HG02623 (cell line): ENCODE measurements around the gene NIPSNAP2.
A peak's percentile ranks its signal among the peaks of the same experiment; 100 is the strongest.
"Not testable (repeated sequence)": the region's sequence is repeated elsewhere in the genome, so short reads cannot be mapped to it uniquely, and the experiment has no call there.

Experiments used
- ATAC-seq: cut with Tn5 transposase; IDR thresholded peaks from one replicate; pipeline ENCODE4 v1.9.1; 2021; ENCODE audit warnings: moderate library complexity; ENCODE audit not compliant: unreplicated experiment

The NIPSNAP2 gene

DNA sequence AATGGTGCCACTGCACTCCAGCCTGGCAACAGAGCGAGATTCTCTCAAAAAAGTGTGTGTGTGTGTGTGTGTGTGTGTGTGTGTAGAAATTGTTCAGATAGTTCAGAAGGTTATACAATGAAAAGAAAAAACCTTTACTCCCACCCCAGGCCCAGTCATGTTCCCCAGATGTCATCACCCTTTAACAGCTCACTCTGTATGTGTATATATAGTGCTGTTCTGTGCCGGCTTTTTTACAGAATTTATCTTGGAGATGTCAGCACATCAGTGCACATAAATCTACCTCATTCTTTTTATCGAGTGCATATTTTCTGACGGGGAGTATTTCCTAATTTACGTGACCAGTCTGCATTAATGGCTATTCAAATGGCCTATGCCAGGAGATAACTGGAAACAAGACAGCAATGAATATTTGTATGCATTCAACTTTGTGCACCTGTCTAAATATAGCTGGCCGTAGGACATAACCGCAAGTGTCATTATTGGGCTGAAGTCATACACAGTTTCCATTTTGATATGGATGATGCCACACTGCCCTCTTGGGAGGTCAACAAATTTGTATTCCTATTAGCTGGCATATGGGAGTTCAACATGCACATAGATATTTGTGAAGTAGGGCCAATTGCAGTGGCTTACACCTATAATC is 11.7 kb downstream of the NIPSNAP2 start:
- ATAC-seq = no peak

DNA sequence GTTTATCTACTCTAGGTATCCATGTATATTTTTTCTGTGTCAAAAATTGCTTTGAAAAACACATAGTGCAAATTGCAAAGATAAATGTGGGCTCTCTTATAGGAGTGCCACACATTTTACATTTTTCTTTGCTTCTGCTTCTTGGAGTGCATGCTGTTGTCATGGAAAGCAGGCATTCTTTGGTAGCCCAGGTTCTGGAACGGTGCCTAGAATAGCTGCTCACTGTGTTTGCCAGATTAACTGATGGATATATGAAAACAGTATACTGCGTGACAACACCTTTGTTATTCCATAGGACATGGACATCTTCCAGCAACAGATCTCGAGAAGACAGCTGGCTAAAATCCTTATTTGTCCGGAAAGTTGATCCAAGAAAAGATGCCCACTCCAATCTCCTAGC is 13.4 kb downstream of the NIPSNAP2 start:
- no peak for ATAC-seq

DNA sequence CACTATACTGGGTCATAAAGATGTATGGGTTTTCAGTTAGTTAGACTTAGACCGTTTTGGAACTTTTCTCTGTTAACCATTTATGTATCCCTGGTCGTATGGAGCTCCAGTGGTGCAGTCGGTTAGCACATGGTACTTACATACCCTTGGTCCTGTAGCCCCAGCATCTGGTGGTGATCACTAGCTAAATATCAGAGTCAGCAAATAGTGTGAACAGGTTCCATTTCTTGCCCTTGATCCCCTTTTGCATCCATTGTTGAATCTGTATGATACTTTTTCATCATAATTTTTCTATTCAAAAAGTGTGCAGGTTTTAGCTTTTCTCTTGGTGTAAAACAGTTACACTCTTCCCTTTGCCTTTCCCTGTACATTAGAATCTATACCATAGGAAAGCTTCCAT is 15.9 kb downstream of the NIPSNAP2 start:
- ATAC-seq = no peak

DNA sequence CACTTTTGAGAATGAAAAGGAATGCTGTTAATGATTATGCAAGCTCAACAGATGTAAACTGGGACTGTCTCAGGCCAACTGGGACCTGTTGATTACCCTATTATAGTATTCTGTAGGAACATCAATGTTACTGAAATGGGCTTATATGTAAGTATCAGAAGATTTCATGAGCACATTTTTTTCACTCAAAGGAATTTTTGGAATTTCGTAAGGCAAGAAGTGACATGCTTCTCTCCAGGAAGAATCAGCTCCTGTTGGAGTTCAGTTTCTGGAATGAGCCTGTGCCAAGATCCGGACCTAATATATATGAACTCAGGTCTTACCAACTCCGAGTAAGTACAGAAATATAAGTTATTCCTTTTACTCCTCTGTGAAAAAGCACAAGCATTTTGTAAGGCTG is 19.2 kb downstream of the NIPSNAP2 start:
- ATAC-seq = no peak

DNA sequence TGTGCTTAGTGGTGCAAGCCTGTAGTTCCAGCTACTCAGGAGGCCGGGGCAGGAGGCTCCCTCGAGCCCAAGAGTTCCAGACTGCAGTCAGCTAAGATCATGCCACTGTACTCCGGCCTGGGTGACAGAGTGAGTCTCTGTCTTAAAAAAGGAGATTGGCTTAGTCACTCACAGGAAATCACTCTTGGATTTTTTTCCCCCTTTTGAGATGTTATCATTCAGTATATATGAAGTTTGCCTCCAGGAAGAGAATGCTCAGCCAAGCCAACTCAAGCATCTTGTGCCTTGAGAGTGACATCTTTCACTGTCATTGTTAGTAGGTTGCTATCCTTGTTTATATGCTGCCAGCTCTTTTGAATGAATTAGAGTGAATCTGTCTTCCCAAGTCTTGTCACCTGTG is 28.0 kb downstream of the NIPSNAP2 start:
- no peak for ATAC-seq

DNA sequence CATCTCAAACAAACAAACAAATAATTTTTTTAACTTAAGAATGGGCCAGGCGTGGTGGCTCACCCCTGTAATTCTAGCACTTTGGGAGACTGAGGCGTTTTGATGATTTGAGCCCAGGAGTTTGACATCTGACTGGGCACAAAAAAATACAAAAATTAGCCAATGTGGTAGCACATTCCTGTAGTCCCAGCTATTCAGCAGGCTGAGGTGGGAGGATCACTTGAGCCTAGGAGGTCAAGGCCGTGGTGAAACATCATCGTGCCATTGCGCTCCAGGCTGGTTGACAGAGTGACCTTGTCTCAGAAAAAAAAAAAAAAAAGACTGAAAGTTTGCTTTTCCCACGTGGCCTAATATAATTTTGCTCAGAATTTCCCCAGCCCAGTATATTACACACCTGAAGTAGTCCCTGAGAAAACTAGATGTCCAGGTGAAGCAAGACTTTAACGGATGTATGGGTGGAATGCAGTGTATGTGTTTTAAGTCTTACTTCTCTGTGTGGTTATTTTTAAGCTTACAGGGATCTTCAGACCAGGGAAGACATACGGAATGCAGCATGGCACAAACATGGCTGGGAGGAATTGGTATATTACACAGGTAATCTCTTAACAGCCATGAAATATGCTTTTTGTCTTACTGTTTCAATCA is 32.6 kb downstream of the NIPSNAP2 start:
- ATAC-seq = no peak

DNA sequence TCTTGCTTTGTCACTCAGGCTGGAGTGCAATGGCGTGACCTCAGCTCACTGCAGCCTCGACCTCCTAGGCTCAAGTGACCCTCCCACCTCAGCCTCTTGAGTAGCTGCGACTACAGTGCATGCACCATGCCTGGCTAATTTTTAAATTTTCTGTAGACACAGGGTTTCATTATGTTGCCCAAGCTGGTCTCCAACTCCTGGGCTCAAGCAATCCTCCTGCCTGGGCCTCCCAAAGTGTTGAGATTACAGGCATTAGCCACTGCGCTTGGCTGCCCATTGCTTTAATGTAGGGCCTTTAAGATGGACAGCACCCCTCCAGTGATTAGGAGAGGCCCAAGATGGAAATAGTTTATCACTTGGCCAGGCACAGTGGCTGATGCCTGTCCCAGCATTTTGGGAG is 39.4 kb downstream of the NIPSNAP2 start:
- ATAC-seq = no peak

DNA sequence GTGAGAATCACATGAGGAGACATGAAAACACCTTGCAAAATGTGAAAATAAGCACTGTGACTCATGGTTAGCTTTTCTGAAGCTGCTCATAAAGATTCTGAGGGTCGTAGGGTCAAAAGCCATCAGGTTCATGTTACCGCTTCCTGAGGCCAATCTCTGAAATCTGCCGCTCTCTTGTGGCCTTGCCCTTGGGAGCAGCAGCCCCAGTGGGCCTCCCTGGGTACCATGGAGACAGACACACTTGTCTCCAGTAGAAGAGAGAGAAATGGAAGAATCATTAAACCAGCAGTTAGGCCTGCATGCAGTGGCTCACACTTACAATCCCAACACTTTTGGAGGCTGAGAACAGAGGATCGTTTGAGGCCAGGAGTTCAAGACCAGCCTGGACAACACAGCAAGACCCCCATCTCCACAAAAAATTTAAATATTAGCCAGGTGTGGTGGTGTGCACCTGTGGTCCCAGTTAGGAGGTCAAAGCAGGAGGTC is 42.8 kb downstream of the NIPSNAP2 start:
- no peak for ATAC-seq

DNA sequence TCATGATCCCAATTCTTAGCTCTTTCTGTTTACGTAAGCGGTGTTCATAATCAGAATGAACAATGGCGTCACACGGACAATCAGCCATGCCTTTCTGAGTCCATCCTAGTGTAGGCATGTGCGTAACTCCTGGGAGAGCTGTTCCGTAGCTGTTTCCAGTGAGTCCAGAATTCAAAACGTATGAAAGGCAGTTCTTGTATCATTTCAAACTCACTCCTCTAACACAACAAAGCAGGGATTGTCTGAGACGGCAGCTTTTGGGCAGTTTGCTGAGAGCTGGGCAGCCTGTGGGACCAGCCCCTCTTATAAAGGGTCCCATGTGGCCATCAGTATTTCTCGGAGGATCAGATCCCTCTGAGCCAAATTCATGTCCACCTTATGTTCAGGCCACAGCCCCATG is 43.5 kb downstream of the NIPSNAP2 start:
- ATAC-seq = no peak

DNA sequence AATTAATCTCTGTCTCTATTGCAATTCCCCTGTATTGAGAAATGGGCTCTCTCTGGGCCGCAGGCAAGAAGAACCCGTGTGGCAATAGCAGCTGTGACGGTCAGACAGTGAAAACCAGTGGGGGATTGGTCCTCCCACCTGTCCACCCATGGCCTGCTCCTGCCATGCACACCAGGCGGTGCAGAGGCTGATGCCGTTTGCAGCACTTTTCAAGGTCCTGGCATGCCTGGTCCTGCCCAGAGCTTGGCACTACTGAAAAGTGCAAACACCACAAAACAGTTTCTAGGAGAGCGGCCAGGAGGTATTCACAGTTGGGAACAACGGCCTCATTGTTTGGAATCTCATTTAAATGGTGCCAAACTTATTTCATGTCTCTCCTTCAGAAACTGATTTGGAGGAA is 45.3 kb downstream of the NIPSNAP2 start:
- no peak for ATAC-seq

DNA sequence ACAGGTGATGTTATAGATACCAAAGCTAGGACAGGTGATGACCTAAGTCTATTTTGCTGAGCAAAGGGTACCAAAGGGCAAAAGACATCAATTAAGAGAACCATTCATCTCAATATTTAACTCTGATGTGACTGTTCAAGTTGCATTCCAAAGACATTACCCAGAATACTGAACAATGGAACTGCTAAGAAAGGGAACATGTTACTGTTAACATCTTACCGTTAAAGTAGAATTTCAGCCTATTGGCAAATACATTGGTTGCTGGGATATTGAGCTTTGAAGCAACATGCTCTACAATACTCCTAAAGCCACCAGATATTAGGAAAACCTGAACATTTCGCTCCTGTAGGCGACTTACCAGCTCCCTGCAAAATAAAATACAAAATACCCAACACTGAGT is 52.6 kb downstream of the NIPSNAP2 start:
- not testable (repeated sequence) for ATAC-seq

DNA sequence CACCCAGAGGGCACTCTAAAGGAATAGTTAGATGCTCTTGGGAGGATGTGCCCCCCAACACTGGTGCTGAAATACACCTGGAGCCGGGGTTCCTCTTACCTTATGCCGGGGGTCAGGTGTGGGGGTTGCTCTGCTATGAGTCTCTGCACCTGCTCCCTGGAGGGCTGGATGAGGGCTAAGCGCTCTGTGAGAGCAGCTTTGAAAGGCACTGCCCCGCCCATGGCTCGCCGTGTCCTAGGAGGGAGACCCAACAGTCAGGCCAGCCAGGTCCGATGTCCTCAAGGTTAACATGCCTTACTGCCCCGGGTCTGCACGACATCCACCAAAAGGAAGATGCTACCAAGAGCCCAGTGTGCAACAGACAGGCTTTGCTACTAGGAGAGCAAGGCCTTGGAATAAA is 55.1 kb downstream of the NIPSNAP2 start:
- no peak for ATAC-seq

DNA sequence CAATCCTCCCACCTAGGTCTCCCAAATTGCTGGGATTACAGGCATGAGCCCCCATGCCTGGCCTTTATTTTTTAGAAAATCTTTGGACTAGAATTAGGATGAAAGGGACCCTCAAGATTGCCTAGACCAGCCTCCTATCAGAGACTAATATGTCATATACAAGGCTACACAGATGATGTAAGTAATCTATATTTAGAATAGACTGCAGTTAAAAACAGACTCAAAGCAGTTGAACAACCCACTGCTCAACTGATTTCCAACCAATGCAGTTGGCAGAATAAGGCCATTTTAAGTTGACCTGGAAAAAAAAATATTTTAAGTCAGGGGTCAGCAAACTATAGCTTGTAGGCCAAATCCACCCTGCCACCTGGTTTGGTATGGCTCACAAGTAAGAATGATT is 59.1 kb downstream of the NIPSNAP2 start:
- ATAC-seq = no peak

DNA sequence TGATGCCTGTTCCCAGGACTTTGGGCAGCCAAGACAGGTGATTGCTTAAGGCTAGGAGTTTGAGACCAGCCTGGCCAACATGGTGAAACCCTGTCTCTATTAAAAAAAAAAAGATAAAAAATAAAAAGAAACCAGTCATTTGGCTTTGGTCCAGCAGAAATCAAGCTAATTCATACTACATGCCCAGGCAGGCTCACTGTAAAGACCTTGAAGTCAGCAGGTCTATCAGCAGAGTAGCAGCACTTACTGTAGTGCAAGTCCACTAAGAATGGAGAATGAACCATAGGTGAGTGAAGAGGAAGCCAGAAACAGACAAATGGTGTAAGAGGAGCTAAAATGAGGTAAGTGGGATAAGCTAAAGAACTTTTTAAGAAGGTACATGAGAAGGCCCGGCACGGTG is 62.2 kb downstream of the NIPSNAP2 start:
- ATAC-seq = no peak

DNA sequence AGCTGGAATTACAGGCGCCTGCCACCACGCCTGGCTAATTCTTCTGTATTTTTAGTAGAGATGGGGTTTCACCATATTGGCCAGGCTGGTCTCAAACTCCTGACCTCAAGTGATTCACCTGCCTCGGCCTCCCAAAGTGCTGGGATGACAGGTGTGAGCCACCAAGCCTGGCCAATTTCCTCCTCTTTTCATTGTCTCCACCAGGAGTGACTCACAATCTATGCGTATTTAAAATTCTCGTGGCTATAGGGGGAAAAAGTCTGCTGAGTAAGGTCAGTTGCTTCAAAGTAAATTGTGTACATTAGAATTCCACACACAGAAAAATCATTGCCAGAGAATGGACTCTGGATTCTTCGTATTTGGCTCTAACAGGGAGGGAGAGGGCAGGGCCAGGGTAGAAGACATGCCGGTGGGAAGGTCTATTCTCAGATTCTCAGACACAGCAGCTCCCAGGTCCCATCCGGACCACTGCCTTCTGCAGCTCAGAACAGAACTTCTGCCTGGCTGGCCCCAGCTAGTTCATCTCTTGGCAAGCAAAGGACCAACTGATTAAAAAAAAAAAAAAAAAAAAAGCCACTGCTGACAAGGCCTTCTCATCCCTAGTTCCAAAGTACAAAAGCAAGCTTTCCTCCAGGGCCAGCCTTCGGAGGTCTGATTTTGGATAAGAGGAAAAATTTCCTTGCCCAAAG is 64.7 kb downstream of the NIPSNAP2 start:
- ATAC-seq = no peak

DNA sequence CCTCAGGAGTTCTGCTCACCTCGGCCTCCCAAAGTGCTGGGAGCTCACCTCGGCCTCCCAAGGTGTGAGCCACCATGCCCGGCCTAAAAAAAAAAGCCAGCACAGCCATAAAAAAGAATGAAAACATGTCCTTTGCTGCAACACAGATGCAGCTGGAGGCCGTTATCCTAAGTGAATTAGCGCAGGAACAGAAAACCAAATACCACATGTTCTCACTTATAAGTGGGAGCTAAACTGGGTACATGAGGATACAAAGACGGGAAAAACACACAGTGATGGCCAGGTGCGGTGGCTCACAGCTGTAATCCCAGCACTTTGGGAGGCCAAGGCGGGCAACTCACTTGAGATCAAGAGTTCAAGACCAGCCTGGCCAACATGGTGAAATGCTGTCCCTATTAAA is 66.0 kb downstream of the NIPSNAP2 start:
- no peak for ATAC-seq

DNA sequence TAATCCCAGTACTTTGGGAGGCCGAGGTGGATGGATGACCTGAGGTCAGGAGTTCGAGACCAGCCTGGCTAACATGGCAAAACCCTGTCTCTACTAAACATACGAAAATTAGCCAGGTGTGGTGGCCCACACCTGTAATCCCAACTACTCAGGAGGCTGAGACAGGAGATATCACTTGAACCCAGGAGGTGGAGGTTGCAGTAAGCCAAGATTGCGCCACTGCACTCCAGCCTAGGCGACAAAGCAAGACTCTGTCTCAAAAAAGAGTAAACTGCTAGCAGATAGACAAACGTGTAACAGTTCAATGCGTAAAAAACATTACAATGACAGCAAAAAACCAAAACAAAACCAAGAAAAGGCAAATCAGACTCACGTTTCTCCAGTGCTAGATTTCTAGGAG is 67.2 kb downstream of the NIPSNAP2 start:
- not testable (repeated sequence) for ATAC-seq

DNA sequence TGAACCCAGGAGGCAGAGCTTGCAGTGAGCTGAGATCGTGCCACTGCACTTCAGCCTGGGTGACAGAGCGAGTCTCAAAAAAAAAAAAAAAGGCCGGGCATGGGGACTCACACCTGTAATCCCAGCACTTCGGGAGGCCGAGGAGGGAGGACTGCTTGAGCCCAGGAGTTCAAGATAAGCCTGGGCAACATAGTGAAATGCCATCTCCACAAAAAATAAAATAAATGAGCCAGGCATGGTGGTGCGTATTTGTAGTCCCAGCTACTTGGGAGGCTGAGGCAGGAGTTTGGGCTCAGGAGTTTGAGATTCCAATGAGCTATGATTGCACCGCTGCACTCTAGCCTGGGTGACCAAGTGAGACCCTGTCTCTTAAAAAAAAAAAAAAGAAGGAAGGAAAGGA is 68.2 kb downstream of the NIPSNAP2 start:
- not testable (repeated sequence) for ATAC-seq

DNA sequence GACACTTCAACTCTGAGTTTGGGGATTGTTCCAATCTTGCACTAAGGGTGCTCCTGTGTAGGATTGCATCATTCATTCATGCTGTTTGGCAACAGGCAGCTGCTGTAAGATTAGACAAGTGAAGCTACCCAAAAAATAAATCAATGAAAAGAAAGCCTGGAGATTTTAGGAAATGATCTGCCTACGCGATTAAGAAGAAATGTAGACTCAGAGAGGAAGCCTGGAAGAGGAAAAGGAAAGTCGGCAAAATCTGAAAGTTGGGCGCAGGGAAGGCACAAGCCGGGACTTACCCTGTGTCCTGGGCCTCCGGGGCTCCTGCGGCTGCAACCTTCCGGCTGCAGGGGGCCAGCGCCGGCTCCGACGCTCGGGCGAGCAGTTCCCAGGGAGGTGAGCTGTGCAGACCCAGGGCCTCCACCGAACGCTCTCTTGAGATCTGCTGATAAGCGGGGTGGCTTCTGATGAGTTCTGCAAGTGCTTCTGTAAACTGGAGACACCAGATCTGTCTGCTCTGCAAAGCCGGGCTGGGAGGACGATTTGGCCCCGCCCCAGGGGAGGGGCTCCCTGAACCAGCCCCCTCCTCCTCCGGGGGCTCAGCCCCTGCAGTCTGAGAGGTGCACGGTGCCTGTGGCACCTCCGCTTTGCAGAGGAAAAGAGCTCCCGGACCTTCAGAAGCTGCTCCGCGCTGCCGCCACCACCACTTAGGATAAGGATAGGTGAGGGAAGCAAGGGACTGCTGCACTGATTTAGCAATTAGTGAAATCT is 69.5 kb downstream of the NIPSNAP2 start:
- ATAC-seq = peak; percentile 98

DNA sequence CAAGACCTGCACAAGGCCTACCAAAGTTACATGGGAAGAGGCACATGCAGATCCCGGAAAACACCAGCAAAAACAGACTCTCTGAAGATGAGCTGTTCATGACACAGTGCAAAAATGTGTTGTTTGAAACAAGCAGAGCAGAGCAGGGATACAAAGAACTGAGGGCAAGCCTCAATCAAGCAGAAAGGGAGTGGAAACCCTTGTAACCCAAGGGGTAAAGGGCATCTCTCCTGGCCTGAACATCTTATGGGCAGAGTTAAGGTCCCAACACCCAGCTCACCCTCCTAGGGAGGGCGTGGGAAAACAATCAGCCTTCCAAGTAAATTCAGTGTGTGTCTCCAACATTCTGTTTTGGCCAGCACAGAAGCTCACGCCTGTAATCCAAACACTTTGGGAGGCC is 76.3 kb downstream of the NIPSNAP2 start:
- ATAC-seq = no peak

DNA sequence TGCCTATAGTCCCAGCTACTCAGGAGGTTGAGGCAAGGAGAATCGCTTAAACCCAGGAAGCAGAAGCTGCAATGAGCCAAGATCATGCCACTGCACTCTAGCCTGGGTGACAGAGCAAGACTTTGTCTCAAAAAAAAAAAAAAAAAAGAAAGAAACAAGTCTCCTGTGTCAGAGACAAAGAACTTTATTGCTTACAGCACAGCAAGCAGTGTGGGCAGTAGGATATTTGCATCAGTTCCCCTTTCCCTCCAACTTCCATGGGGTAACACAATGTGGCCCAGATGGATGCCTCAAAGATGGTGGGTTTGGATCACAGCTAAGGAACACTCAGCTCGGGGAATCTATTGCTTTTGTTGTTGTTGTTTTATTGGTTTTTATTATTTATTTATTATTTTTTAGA is 81.4 kb downstream of the NIPSNAP2 start:
- not testable (repeated sequence) for ATAC-seq
